ENCODE data around the gene ABHD5.

ABHD5 gene

GRCh38 chr3:43759297-43759782, 68.6 kb downstream of the ABHD5 start:
- no peak for DNase-seq

- no peak for DNase-seq
Observed at GRCh38 chr3:43759938-43760337, 69.2 kb downstream of the ABHD5 start.

- no peak for DNase-seq
Observed at GRCh38 chr3:43760938-43761337, 70.2 kb downstream of the ABHD5 start.

GRCh38 chr3:43762451-43762850, 71.7 kb downstream of the ABHD5 start:
- no peak for DNase-seq

- no peak for DNase-seq
Observed at GRCh38 chr3:43764056-43764455, 73.3 kb downstream of the ABHD5 start.

- no peak for DNase-seq
Observed at GRCh38 chr3:43764471-43764870, 73.7 kb downstream of the ABHD5 start.

- DNase-seq = no peak
Observed at GRCh38 chr3:43765521-43765971, 74.8 kb downstream of the ABHD5 start.

- DNase-seq = no peak
Observed at GRCh38 chr3:43766672-43767465, 76.1 kb downstream of the ABHD5 start.

- DNase-seq = no peak
Observed at GRCh38 chr3:43768381-43768973, 77.7 kb downstream of the ABHD5 start.

- peak; percentile 81 for DNase-seq
Observed at GRCh38 chr3:43769097-43769884, 78.6 kb downstream of the ABHD5 start.

GRCh38 chr3:43769885-43770425, 79.2 kb downstream of the ABHD5 start:
- no peak for DNase-seq

GRCh38 chr3:43770426-43771103, 79.8 kb downstream of the ABHD5 start:
- no peak for DNase-seq

- DNase-seq = no peak
Observed at GRCh38 chr3:43771610-43772009, 80.9 kb downstream of the ABHD5 start.

- no peak for DNase-seq
Observed at GRCh38 chr3:43773273-43774094, 82.7 kb downstream of the ABHD5 start.

- no peak for DNase-seq
Observed at GRCh38 chr3:43774799-43775198, 84.1 kb downstream of the ABHD5 start.

- DNase-seq = no peak
Observed at GRCh38 chr3:43776101-43776500, 85.4 kb downstream of the ABHD5 start.

GRCh38 chr3:43779850-43780249, 89.1 kb downstream of the ABHD5 start:
- DNase-seq = no peak

GRCh38 chr3:43782541-43782940, 91.8 kb downstream of the ABHD5 start:
- DNase-seq = no peak
